Stomach (tissue), 9 donors: ENCODE results near the gene ACVR1B. TPM values are rescaled to one million over a fixed set of nuclear protein-coding genes. Genes with fewer than 3 reads are reported as not detected.

Source experiments
- DNase-seq, 2 donors: peaks; one replicate each; pipeline versions ENCODE4 v3.0.0 to v3.0.0-alpha.2; 2013 to 2019
- H3K27ac ChIP-seq, 5 donors: fragments of 200-600 bp in 4 of 5; sonication (generic) in 4 of 5; one replicate each; pipeline ENCODE4 v1.5.1; 2013 to 2019; ENCODE audit warnings: mild to moderate bottlenecking in 1 of 5, moderate library complexity in 1 of 5
- H3K27me3 ChIP-seq, 3 donors: fragments of 200-600 bp; sonication (generic); one replicate each; pipeline ENCODE4 v1.5.1; 2017 to 2019; ENCODE audit warnings: mixed run types in 1 of 3
- H3K36me3 ChIP-seq, 4 donors: fragments of 200-600 bp; sonication (generic); 1 replicate in 3 of 4; 2 replicates in 1 of 4; pipeline ENCODE4 v1.5.1; 2016 to 2019
- H3K4me1 ChIP-seq, 4 donors: fragments of 200-600 bp; sonication (generic); one replicate each; pipeline ENCODE4 v1.5.1; 2016 to 2019
- H3K4me3 ChIP-seq, 4 donors: fragments of 200-600 bp; sonication (generic) in 3 of 4; one replicate each; pipeline ENCODE4 v1.5.1; 2016 to 2019; ENCODE audit warnings: mild to moderate bottlenecking in 1 of 4
- H3K9me3 ChIP-seq, 4 donors: fragments of 200-600 bp; sonication (generic); one replicate each; pipeline ENCODE4 v1.5.1; 2016 to 2019
- CTCF ChIP-seq, 7 experiments: fragments of 450-650 bp in 4 of 7; fragments of 200-600 bp in 3 of 7; sonication (generic) in 3 of 7; IDR thresholded peaks; one replicate each; pipeline ENCODE4 v1.5.1; 2016 to 2019; ENCODE audit warnings: antibody characterized with exemption in 7 of 7, control low read depth in 2 of 7, mild to moderate bottlenecking in 1 of 7
- EP300 ChIP-seq: sonication (generic); formaldehyde crosslinking; IDR thresholded peaks from one replicate; pipeline ENCODE4 v1.6.1; 2017; ENCODE audit warnings: antibody characterized with exemption
- POLR2A ChIP-seq, 4 donors: fragments of 450-650 bp; IDR thresholded peaks; one replicate each; pipeline ENCODE4 v1.6.1; 2016; ENCODE audit warnings: antibody characterized with exemption in 4 of 4, control low read depth in 2 of 4, mild to moderate bottlenecking in 1 of 4, moderate library complexity in 1 of 4
- POLR2AphosphoS5 ChIP-seq, 3 donors: sonication (generic); formaldehyde crosslinking; IDR thresholded peaks; one replicate each; pipeline ENCODE4 v1.6.1; 2016; ENCODE audit warnings: antibody characterized with exemption in 3 of 3
- WGBS, 5 donors: extraction: QIAGEN DNeasy Blood & Tissue Kit in 3 of 5; methylation state at CpG; one replicate each; pipeline versions ENCODE4 v1.1.5 to v1.1.7; 2013 to 2018; 5-methylcytosine and 5-hydroxymethylcytosine counted together
- intact Hi-C: fragments of 100-400 bp; cut with DNase I; formaldehyde crosslinking; loops from one replicate; pipeline ENCODE4 v1.15.1; 2023; ENCODE audit warnings: low total_unique reads
- polyA plus RNA-seq, 3 donors: library from polyadenylated mRNA; stranded (reverse); fragments of 200-250 nt; gene quantifications; one replicate each; pipeline ENCODE4 v1.2.3, GENCODE V29; 2013
- total RNA-seq, 5 donors: library from RNA; depleted of rRNA; stranded (reverse); fragments of >200 nt; gene quantifications; one replicate each; pipeline versions ENCODE4 v1.1.0 to v1.2.3, GENCODE V29; 2014 to 2016
- donor health status: healthy with polysubstance abuse.
- donor health status: Bipolar disorder and iron deficiency.
- donor health status: healthy.

The ACVR1B gene
- total and polyA plus RNA-seq, 8 donors = 8.3 to 53.1 (median 24.5) TPM

- Histone ChIP-seq H3K4me1 (peaks cover 31 to 52% (median 49%) of the 10 kb centered on the region in 4 donors), H3K36me3 (peaks cover 0 to 11% (median 9%) of the 10 kb centered on the region in 4 donors), H3K27me3 (no peaks in the 10 kb centered on the region), H3K27ac (peak overlapping the region in 1 of 5 donors; percentile 38), H3K9me3 (no peaks in the 10 kb centered on the region), H3K4me3 (no peak overlapping the region)
- intact Hi-C loops = no loop called here
- 34 to 82% (median 63%) methylated on average over 3 of the region's 3 CpGs for WGBS, 5 donors
- TF ChIP-seq CTCF (IDR thresholded peaks at IDR 0.05) (no peak), POLR2AphosphoS5 (IDR thresholded peaks at IDR 0.05) (no peak), EP300 (no peak), POLR2A (IDR thresholded peaks at IDR 0.05) (no peak)
- no peak for DNase-seq
Measured at GRCh38 chr12:51962737-51963136, 11.2 kb downstream of the ACVR1B start.

GRCh38 chr12:51963477-51963876 lies 12.0 kb downstream of the ACVR1B start:
- WGBS, 5 donors = 93 to 99% (median 97%) methylated on average over 4 of the region's 4 CpGs
- intact Hi-C loops = no loop called here
- no peak overlapping the region for H3K27ac ChIP-seq
- no peaks in the 10 kb centered on the region for H3K27me3 ChIP-seq
- TF ChIP-seq EP300 (no peak), POLR2A (IDR thresholded peaks at IDR 0.05) (no peak), CTCF (IDR thresholded peaks at IDR 0.05) (no peak), POLR2AphosphoS5 (IDR thresholded peaks at IDR 0.05) (no peak)
- no peaks in the 10 kb centered on the region for H3K9me3 ChIP-seq
- no peak overlapping the region for H3K4me3 ChIP-seq
- DNase-seq = no peak
- H3K4me1 ChIP-seq = peaks cover 31 to 46% (median 43%) of the 10 kb centered on the region in 4 donors
- peaks cover 0 to 11% (median 9%) of the 10 kb centered on the region in 4 donors for H3K36me3 ChIP-seq

- DNase-seq = no peak
- Histone ChIP-seq H3K27me3 (no peaks in the 10 kb centered on the region), H3K9me3 (no peaks in the 10 kb centered on the region), H3K36me3 (no peaks in the 10 kb centered on the region), H3K27ac (no peak overlapping the region), H3K4me3 (no peak overlapping the region), H3K4me1 (peaks cover 44 to 52% (median 45%) of the 10 kb centered on the region in 4 donors)
- intact Hi-C loops = no loop called here
- TF ChIP-seq EP300 (no peak), POLR2AphosphoS5 (IDR thresholded peaks at IDR 0.05) (no peak), CTCF (IDR thresholded peaks at IDR 0.05) (no peak), POLR2A (IDR thresholded peaks at IDR 0.05) (no peak)
- 84 to 96% (median 95%) methylated on average over 2 of the region's 2 CpGs for WGBS, 5 donors
Measured at GRCh38 chr12:51969643-51970042, 18.1 kb downstream of the ACVR1B start.

- peak in 1 of 2 donors; percentile 49 for DNase-seq
- intact Hi-C loops = no loop called here
- Histone ChIP-seq H3K4me1 (peaks cover 51 to 66% (median 55%) of the 10 kb centered on the region in 4 donors), H3K36me3 (peaks cover 4 to 11% (median 10%) of the 10 kb centered on the region in 4 donors), H3K9me3 (no peaks in the 10 kb centered on the region), H3K4me3 (no peak overlapping the region), H3K27ac (peak overlapping the region in 2 of 5 donors; percentile 63 to 76), H3K27me3 (no peaks in the 10 kb centered on the region)
- TF ChIP-seq CTCF (IDR thresholded peaks at IDR 0.05) (peak in 3 of 7 experiments; percentile 10 to 36 (median 27)), POLR2AphosphoS5 (IDR thresholded peaks at IDR 0.05) (no peak)
- WGBS, 5 donors = 56 to 74% (median 69%) methylated on average over 12 to 13 of the region's 13 CpGs
Measured at GRCh38 chr12:51970904-51971646, 19.6 kb downstream of the ACVR1B start.
